Measurements from ENCODE around the gene GRIK4.

DNA sequence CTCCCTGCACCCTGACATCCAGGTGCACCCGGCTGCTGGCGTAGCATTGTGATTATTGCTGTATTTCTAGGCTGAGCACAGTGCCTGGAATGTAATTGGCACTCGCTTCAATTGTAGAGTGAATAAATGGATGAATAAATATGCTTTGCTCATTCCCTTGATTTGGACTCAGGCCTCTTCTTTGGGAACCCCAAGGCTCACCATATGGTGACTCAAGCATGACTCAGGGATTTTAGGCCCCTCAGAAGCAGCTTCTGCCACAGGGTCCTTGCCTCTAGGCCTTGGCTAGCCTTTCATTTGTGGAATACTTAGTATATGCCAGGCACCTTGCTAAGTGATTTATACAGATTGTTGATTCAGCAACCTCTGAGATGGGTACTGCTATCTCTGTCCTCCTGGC lies 78.9 kb downstream of the GRIK4 start:
- TF ChIP-seq, protein P1, sequence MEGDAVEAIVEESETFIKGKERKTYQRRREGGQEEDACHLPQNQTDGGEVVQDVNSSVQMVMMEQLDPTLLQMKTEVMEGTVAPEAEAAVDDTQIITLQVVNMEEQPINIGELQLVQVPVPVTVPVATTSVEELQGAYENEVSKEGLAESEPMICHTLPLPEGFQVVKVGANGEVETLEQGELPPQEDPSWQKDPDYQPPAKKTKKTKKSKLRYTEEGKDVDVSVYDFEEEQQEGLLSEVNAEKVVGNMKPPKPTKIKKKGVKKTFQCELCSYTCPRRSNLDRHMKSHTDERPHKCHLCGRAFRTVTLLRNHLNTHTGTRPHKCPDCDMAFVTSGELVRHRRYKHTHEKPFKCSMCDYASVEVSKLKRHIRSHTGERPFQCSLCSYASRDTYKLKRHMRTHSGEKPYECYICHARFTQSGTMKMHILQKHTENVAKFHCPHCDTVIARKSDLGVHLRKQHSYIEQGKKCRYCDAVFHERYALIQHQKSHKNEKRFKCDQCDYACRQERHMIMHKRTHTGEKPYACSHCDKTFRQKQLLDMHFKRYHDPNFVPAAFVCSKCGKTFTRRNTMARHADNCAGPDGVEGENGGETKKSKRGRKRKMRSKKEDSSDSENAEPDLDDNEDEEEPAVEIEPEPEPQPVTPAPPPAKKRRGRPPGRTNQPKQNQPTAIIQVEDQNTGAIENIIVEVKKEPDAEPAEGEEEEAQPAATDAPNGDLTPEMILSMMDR (conservative IDR thresholded peaks at IDR 0.05; ENCODE audit: low read length), result no peak
- TF ChIP-seq EZH2phosphoT487 (IDR thresholded peaks at IDR 0.05; ENCODE audit: borderline replicate concordance), result no peak
